ENCODE measurements around the gene INTS14.
A peak's percentile ranks its signal among the peaks of the same experiment; 100 is the strongest.

- peak; percentile 56 for TF ChIP-seq CTCF (IDR thresholded peaks at IDR 0.05)
- TF ChIP-seq EZH2 (IDR thresholded peaks at IDR 0.05), result no peak
These were observed 15.0 kb downstream of the INTS14 start for GRCh38 chr15:65595960-65596359.
